HG03064 (cell line): ENCODE results near the gene AJAP1.

Source experiments
- ATAC-seq: cut with Tn5 transposase; IDR thresholded peaks from one replicate; pipeline ENCODE4 v1.9.1; 2021; ENCODE audit warnings: low read depth; ENCODE audit not compliant: unreplicated experiment

AJAP1 gene

DNA sequence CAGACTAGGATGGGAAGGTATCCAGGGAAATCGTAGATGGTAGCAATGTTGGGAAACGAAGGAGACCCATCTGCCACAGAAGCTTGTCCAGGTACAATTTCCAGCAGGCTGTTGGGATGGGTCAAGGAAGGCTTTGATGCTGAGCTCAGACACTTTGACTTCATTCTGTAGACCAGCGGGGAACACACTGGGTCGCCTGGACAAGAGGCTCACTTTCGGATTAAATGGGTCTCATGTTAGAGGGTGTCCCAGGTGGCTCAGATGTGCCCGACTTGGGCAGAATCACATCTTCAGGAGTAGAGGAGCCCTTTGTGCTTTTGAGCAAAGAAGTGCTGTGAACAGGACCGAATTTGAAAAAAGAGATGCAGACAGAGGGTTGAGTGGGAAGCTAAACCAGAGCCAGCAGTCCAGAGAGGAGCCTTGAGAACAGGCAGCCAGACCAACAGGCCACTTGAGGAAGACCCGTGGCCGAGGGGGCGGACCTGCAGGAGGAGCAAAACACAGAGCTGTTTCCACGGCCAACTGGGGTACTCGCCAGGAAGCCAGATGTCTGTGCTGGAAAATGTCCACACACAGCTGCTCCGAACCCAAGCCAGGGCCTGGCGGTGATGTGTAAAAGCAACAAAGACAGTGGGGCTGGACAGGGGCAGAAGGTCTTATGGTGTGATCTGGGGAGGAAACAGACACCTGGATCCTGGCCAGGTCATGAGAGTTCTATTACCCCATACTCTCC, 146.9 kb downstream of the AJAP1 start:
- no peak for ATAC-seq

DNA sequence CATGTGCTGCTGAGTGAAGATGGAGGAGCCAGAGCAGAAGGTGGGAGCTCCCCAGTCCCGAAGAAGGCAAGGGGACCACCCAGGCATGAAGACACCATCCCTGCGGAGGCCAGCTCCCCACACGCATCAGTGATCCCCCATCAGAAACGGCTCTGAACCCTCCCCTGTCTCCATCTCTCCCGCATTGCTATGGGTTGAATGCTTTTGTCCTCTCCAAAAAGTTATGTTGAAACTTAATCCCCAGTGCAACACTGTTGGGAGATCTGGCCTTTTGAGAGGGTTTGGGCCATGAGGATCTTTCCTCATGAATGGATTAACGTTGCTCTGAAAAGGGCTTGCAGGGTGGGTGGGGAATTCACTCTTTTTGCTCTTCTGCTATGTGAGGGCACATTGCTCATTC, 147.6 kb downstream of the AJAP1 start:
- no peak for ATAC-seq

DNA sequence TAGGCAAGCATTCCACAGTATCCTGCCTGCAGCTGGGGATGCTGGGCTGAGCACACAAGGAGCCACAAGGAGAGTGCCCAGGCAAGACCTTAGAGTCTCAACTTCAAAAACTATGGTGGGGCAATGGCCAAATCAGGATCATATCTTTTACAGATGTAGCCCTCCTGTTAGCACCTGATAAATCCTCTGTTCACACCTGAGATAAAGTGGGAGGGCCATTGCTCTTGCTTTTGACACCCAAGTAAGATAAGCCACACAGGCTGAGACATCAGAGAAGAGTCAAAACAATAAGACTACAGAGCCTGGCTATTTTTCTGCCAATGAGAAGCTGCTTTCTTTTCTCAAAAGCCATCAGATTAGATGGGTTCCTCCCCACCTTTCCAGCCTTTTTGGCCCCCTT, 148.9 kb downstream of the AJAP1 start:
- ATAC-seq: no peak

DNA sequence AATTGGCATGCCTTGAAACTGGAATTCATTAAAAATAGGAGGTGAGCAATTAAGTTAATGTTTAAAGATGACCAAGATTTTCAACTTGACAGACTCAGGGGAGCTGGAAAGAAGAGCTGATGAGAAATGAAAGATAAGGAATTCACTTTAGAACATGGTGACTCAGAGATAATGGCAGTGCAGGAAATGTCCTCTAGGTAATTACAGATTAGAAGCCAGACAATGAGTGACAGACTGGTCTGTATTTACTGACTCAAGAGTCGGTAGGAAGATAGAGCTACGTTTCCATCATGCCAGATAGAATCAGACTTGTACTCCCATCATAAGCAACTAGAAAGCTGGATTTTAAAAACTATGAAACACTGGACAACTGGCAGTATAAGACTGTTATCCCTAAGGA, 151.6 kb downstream of the AJAP1 start:
- no peak for ATAC-seq

DNA sequence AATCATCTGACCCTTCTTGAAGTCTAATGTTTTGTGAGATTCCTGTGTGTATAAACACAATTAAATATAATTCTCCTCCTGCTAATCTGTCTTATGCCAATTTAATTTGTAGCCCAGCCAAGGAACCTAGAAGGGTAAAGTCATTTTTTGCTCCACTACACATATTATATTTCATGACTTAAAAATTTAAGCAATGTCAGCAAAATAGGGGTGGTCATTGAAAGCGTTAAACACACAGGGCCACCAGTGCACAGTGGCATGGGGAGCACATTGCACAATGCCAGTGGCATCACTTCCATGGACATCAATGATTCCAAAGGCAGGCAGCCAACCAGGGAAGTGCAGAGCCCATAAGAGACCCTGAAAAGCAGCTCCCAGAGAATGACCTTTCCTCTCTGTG, 166.1 kb downstream of the AJAP1 start:
- ATAC-seq: no peak

DNA sequence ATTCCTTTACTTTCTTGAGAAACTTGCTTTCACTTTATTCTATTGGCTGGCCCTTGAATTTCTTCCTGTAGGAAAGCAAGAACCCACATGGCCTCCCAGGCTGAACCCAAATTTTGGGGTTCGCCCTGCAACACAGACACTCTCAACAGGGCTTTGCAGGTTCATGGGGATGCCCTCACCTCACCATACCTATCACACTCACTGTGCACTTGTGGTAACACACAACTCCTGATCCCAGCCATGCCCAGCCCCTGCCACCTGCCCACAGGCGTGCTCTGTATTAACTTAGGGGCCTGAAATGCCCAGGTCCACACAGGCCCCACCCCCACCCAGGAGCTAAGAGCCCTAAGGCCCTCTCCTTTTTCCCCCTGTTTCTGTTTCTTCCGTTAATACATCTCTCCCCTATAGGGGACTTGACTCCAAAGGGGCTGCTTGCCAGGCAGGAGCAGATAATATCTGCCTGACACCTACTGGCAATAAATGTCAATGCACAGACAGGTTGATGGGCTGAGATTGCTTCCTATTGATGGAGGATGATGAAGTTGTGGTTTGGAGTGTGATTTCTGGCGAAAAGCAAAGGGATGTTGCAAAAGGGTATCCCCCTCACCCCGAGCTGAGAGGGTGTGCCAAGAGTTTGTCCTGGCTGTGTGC, 171.5 kb downstream of the AJAP1 start:
- ATAC-seq: no peak

DNA sequence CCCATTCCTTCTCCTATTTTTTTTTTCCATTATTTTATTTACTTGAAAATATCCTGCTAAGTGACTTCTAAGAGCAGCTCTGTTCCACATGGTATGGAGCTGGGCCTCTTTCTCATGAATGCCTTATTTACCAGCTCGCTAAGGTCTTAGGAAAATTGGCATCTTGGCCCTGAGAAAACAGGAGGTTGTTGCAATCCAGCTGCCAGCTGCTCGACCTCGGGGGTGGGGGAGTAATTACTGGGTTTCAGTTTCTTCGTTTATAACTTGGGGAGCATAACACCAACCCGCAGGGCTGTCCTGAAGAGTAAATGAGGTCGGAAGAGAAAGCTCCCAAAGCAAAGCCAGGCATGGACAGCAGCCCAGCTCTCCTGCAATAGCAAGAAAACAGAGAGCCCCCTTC, 176.3 kb downstream of the AJAP1 start:
- ATAC-seq: no peak

DNA sequence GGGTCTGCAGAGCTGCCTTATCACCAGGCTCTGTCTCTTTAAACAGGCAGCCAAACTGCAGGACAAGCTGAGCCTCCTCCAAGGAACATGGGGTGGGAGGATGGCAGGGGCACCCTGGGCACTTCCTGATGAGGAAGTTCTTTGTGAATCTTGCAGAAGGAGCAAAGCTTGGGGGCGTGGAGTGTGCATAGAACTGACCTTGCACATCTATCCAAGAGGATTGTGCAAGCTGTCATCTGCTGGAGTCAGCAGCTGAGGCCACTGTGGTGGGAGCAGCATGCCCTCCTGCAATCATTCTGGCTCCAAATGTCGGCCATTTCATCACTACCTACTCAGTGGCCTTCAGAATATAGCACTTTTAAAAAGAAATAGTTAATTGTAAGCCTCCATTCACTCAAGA, 182.2 kb downstream of the AJAP1 start:
- no peak for ATAC-seq

DNA sequence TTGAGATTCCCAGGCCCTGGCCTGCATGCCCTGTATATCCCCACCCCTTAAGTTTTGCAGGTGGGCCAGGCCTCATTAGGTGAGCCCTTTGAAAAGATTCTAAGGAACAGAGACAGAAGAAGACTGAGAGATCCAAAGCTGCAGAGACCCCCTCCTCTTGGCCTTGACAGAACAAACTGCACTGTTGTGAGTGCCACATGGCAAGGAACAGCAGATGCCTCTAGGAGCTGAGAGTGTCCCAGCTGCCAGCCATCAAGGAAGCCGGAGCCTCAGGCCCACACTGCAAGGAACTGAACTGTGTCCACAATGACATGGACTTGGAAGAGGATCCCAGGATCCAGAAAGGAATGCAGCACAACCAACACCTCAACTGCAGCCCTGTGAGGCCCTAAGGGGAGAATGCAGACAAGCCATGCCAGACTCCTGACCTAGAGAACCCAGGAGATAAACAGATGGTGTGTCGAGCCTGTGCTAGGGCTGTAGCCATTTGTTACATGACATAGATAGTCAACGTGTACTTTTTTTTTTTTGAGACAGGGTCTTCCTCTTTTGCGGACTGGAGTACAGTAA, 182.7 kb downstream of the AJAP1 start:
- no peak for ATAC-seq

DNA sequence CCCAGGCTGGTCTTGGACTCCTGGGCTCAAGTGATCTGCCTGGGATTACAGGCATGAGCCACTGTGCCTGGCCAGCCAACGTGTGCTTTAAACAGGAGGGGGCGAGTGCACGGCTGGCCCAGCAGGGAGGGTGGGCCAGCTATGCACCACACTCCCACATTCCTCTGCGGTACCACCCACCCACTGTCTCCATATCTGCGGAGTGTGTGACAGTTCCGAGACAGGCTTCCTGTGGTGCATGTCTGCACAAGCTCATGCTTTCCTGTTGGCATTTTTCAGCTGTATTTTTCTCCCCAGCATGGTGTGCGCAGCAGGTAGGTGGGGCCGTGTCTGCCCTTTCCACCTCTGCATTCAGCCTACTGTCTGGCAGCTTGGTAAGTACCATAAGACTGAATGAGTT, 183.3 kb downstream of the AJAP1 start:
- no peak for ATAC-seq

DNA sequence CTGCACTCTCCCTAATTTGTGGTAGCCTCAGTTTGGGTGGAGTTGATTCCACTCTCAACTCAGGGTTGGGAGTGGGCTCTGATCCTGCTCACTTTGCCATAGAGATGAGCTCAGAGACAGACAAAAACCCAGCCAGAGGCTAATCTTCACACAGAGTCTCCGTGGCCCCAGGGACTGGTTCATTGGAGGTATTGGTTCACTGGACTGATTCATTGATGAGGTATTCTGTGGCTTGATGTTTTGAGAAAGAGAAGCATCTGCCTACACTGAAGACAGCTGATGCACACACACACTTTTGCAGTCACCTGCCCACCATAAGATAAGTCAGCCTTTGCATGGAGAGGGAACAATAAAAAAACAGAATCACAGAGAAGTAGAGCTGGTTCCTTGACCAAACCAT, 183.8 kb downstream of the AJAP1 start:
- ATAC-seq: no peak
